GM12878 (cell line): Measurements from ENCODE around the gene FGL2. TPM values are rescaled to one million over a fixed set of nuclear protein-coding genes. Genes with fewer than 3 reads are reported as not detected.

Source experiments
- ATAC-seq: fragments of 200-7000 bp; cut with Tn5 transposase; 3 replicates; pipeline ENCODE4 v1.9.1; 2020; ENCODE audit warnings: mild to moderate bottlenecking, moderate library complexity
- BruUV-seq: library from RNA; stranded (reverse); fragments of 400-500 nt; replicated peaks from 2 replicates; lab custom pipeline; 2021; lab: Mats Ljungman, UMichigan
- CTCF ChIA-PET: fragments of 300-600 bp; sonication (Branson Sonifier 250); formaldehyde crosslinking; extraction: SDS; loops from one replicate; lab custom pipeline; 2021; ENCODE audit warnings: inconsistent platforms; lab: Yijun Ruan, JAX
- POLR2A ChIA-PET: fragments of 350-600 bp; formaldehyde crosslinking; extraction: SDS; loops from one replicate; lab custom pipeline; 2021; ENCODE audit warnings: inconsistent platforms; lab: Charles Lee
- RAD21 ChIA-PET: fragments of 300-600 bp; sonication (Branson Sonifier 250); formaldehyde crosslinking; loops from one replicate; lab custom pipeline; 2023; ENCODE audit warnings: antibody characterized with exemption; ENCODE audit not compliant: unreplicated experiment; lab: Charles Lee
- SMC1A ChIA-PET: fragments of 300-600 bp; sonication (Branson Sonifier 250); formaldehyde crosslinking; loops from one replicate; lab custom pipeline; 2023; ENCODE audit not compliant: unreplicated experiment, uncharacterized antibody; lab: Charles Lee
- DNase-seq: peaks from one replicate; pipeline ENCODE4 v3.0.0-alpha.2; 2011; ENCODE audit warnings: low read depth, low spot score
- FAIRE-seq: peaks from 3 replicates; lab custom pipeline; 2011; peaks lifted over from hg19 to GRCh38; lab: Jason Lieb, UNC
- H2AFZ ChIP-seq: 2 replicates; pipeline ENCODE4 v1.6.0; 2011; ENCODE audit warnings: low read depth, low read length, control low read depth; ENCODE audit not compliant: control insufficient read depth
- H3K27ac ChIP-seq: 2 replicates; pipeline ENCODE4 v1.5.1; 2011; ENCODE audit warnings: control low read depth; ENCODE audit not compliant: control insufficient read depth, insufficient read depth
- H3K27me3 ChIP-seq, 2 experiments: replicated peaks in 1 of 2; 2 replicates each; pipeline versions ENCODE4 v1.6.0 to v1.6.1; 2011; ENCODE audit warnings: low read length in 1 of 2; ENCODE audit not compliant: control insufficient read depth in 2 of 2, insufficient read depth in 2 of 2
- H3K36me3 ChIP-seq, 2 experiments: 2 replicates each; pipeline ENCODE4 v1.5.1; 2011; ENCODE audit warnings: low read length in 1 of 2; ENCODE audit not compliant: control insufficient read depth in 2 of 2, insufficient read depth in 2 of 2
- H3K4me1 ChIP-seq: 2 replicates; pipeline ENCODE4 v1.6.1; 2011; ENCODE audit warnings: mild to moderate bottlenecking, low read length, moderate library complexity, mixed read lengths; ENCODE audit not compliant: control insufficient read depth, insufficient read depth
- H3K4me2 ChIP-seq: 2 replicates; pipeline ENCODE4 v1.6.0; 2011; ENCODE audit warnings: control low read depth; ENCODE audit not compliant: control insufficient read depth, insufficient read depth
- H3K4me3 ChIP-seq: fragments of 200-600 bp; sonication (generic); 2 replicates; pipeline ENCODE4 v1.5.1; 2016
- H3K79me2 ChIP-seq: 2 replicates; pipeline ENCODE4 v1.6.0; 2011; ENCODE audit warnings: low read length; ENCODE audit not compliant: control insufficient read depth, insufficient read depth
- H3K9ac ChIP-seq: 2 replicates; pipeline ENCODE4 v1.8.0; 2011; ENCODE audit warnings: low read length, control low read depth, mixed read lengths; ENCODE audit not compliant: control insufficient read depth, insufficient read depth
- H3K9me3 ChIP-seq: replicated peaks from 3 replicates; pipeline ENCODE4 v1.5.1; 2011; ENCODE audit warnings: mild to moderate bottlenecking, low read length; ENCODE audit not compliant: control insufficient read depth, insufficient read depth
- H4K20me1 ChIP-seq: 2 replicates; pipeline ENCODE4 v1.6.0; 2011; ENCODE audit not compliant: control insufficient read depth, insufficient read depth
- BACH1 ChIP-seq: fragments of 450-650 bp; IDR thresholded peaks from 2 replicates; pipeline ENCODE4 v1.6.1; 2017; ENCODE audit warnings: mild to moderate bottlenecking, borderline replicate concordance
- CBFB ChIP-seq: IDR thresholded peaks from 2 replicates; pipeline ENCODE4 v1.6.1; 2016; ENCODE audit warnings: antibody characterized with exemption, low read depth
- MAX ChIP-seq: IDR thresholded peaks from 2 replicates; pipeline ENCODE4 v1.6.1; 2012; ENCODE audit warnings: low read depth, low read length, improper control_type of control experiment
- SIN3A ChIP-seq: IDR thresholded peaks from 2 replicates; pipeline ENCODE4 v1.6.1; 2012; ENCODE audit warnings: low read depth, low read length, improper control_type of control experiment
- SMC3 ChIP-seq: IDR thresholded peaks from 2 replicates; pipeline ENCODE4 v1.6.1; 2011; ENCODE audit warnings: low read length, improper control_type of control experiment, borderline replicate concordance
- TCF12 ChIP-seq: IDR thresholded peaks from 2 replicates; pipeline ENCODE4 v1.6.1; 2011; ENCODE audit warnings: low read depth, mild to moderate bottlenecking, low read length
- ZBED1 ChIP-seq: IDR thresholded peaks from 2 replicates; pipeline ENCODE4 v1.6.1; 2016; ENCODE audit warnings: borderline replicate concordance
- ZBTB33 ChIP-seq: fragments of 450-650 bp; IDR thresholded peaks from 2 replicates; pipeline ENCODE4 v1.6.1; 2017; ENCODE audit warnings: mild to moderate bottlenecking
- ZNF207 ChIP-seq: fragments of 450-650 bp; IDR thresholded peaks from 2 replicates; pipeline ENCODE4 v1.6.1; 2014; ENCODE audit warnings: antibody characterized with exemption, mild to moderate bottlenecking, borderline replicate concordance
- ZNF622 ChIP-seq: fragments of 450-650 bp; IDR thresholded peaks from 2 replicates; pipeline ENCODE4 v1.6.1; 2017; ENCODE audit warnings: mild to moderate bottlenecking, inconsistent platforms
- WGBS: methylation state at CpG from one replicate; pipeline ENCODE4 v1.1.6; 2016; ENCODE audit warnings: low lambda C conversion rate; ENCODE audit not compliant: insufficient replicate concordance, insufficient coverage; ENCODE audit errors: missing lambda C conversion rate; 5-methylcytosine and 5-hydroxymethylcytosine counted together
- in situ Hi-C: fragments of 300-500 bp; cut with MboI; formaldehyde crosslinking; loops from 9 replicates; pipeline ENCODE4 v1.14.3; 2018; ENCODE audit warnings: mixed read lengths
- intact Hi-C: fragments of 100-400 bp; cut with micrococcal nuclease; formaldehyde crosslinking; loops from one replicate; pipeline ENCODE4 v1.14.2; 2022; ENCODE audit not compliant: unreplicated experiment
- polyA plus RNA-seq, 11 experiments: library from polyadenylated mRNA; depleted of rRNA in 4 of 11; unstranded in 6 of 11; stranded (reverse) in 5 of 11; fragments of >200 nt; fragmentation: Nextera tagmentation in 4 of 11; fragmentation: Illumina TruSeq in 1 of 11; extraction: Ambion mirVana in 4 of 11; extraction: Trizol in 1 of 11; gene quantifications; 1 replicate in 1 of 11; 2 replicates in 10 of 11; pipeline versions ENCODE4 v1.2.1 to v1.2.3, GENCODE V29; 2011 to 2016; ENCODE audit warnings: inconsistent platforms in 2 of 11, missing spikeins in 2 of 11, low read depth in 1 of 11
- total RNA-seq, 4 experiments: library from RNA; depleted of rRNA in 3 of 4; stranded (reverse); fragments of >200 nt in 3 of 4; fragmentation: Illumina TruSeq in 1 of 4; extraction: Trizol in 1 of 4; gene quantifications; 2 replicates each; pipeline versions ENCODE4 v1.2.1 to v1.2.3, GENCODE V29; 2013 to 2021

The FGL2 gene
- total and polyA plus RNA-seq, 10 of the 15 experiments (the other 5 are each of a cell fraction or from before 2014, with no cell fraction given): 0.04 to 3.2 (median 1.5) TPM

GRCh38 chr7:77244222-77244934 lies 44.8 kb upstream of the FGL2 start:
- BruUV-seq: no TSS peak
- in situ Hi-C loops: no loop called here
- 98% methylated on average over 6 of the region's 6 CpGs for WGBS

More at GRCh38 chr7:77244222-77244934, 44.8 kb upstream of the FGL2 start:
- no peak for DNase-seq
- ChIA-PET POLR2A (interaction anchor here (0.6 kb wide), 1 partner anchor 19 kb away, joined by 3 read pairs; no protein-coding TSS in a partner anchor), RAD21 (interaction anchor here (0.7 to 6.3 kb wide), 6 partner anchors 9 to 122 kb away, joined by 3 to 87 read pairs (median 4); partner anchors contain the start of genes CCDC146 and FGL2), CTCF (interaction anchor here (1.0 to 7.1 kb wide), 6 partner anchors 11 to 132 kb away, joined by 3 to 88 read pairs (median 13); partner anchors contain the start of gene FGL2), SMC1A (interaction anchor here (0.7 to 6.3 kb wide), 6 partner anchors 10 to 122 kb away, joined by 3 to 124 read pairs (median 6); partner anchors contain the start of genes CCDC146 and FGL2)
- Histone ChIP-seq H3K4me1 (peaks cover 2% of the 10 kb centered on the region), H3K27me3 (no peaks in the 10 kb centered on the region), H3K4me2 (no peak overlapping the region), H3K79me2 (no peaks in the 10 kb centered on the region), H3K9ac (no peak overlapping the region), H3K27ac (no peak overlapping the region), H3K9me3 (no peaks in the 10 kb centered on the region), H3K36me3 (no peaks in the 10 kb centered on the region), H3K4me3 (no peak overlapping the region), H2AFZ (no peak overlapping the region), H4K20me1 (no peaks in the 10 kb centered on the region)
- intact Hi-C loops: no loop called here
- TF ChIP-seq ZNF622 (no peak), MAX (no peak), ZBTB33 (no peak), SMC3 (no peak), CBFB (no peak), ZNF207 (no peak), SIN3A (no peak), BACH1 (no peak), TCF12 (no peak), ZBED1 (no peak)
- FAIRE-seq: no peak
- ATAC-seq: no peak
